ENCODE measurements around the gene SVIL. TPM values are rescaled to one million over a fixed set of nuclear protein-coding genes. Genes with fewer than 3 reads are reported as not detected.
"Not testable (repeated sequence)": the region's sequence is repeated elsewhere in the genome, so short reads cannot be mapped to it uniquely, and the experiment has no call there.

SVIL gene
- total RNA-seq, 1 donor from 2014 or later = 118 TPM

- TF ChIP-seq CTCF (IDR thresholded peaks at IDR 0.05) = no peak
- no peaks in the 10 kb centered on the region for H3K36me3 ChIP-seq
- peaks cover 32% of the 10 kb centered on the region for H3K4me1 ChIP-seq
- H3K27ac ChIP-seq = no peak overlapping the region
- intact Hi-C loops (cut with DNase I) = no loop called here
- peak in 1 of 2 donors; percentile 15 for ATAC-seq
- no peak overlapping the region for H3K4me3 ChIP-seq
- no peaks in the 10 kb centered on the region for H3K9me3 ChIP-seq
- no peak for DNase-seq
- no peaks in the 10 kb centered on the region for H3K27me3 ChIP-seq (ENCODE audit: low read depth)
Measured at GRCh38 chr10:29590915-29591650, 43.7 kb downstream of the SVIL start.

GRCh38 chr10:29588629-29589421 is 45.9 kb downstream of the SVIL start:
- Histone ChIP-seq H3K36me3 (no peaks in the 10 kb centered on the region), H3K27ac (no peak overlapping the region), H3K4me3 (no peak overlapping the region), H3K27me3 (ENCODE audit: low read depth) (no peaks in the 10 kb centered on the region), H3K9me3 (no peaks in the 10 kb centered on the region), H3K4me1 (peaks cover 32% of the 10 kb centered on the region)
- TF ChIP-seq CTCF (IDR thresholded peaks at IDR 0.05) = no peak
- ATAC-seq (peak; percentile 15 to 45), DNase-seq (no peak)
- intact Hi-C loops (cut with DNase I) = no loop called here

- not testable (repeated sequence) for DNase-seq
- peaks cover 37% of the 10 kb centered on the region for H3K4me1 ChIP-seq
Measured at GRCh38 chr10:29587750-29588628, 46.8 kb downstream of the SVIL start.

GRCh38 chr10:29587102-29587749 is 47.5 kb downstream of the SVIL start:
- H3K36me3 ChIP-seq; H3K9me3 ChIP-seq; intact Hi-C loops (cut with DNase I); ATAC-seq; H3K4me3 ChIP-seq; DNase-seq; H3K27ac ChIP-seq; H3K27me3 ChIP-seq (ENCODE audit: low read depth): not testable (repeated sequence)
- H3K4me1 ChIP-seq = peaks cover 38% of the 10 kb centered on the region

More at GRCh38 chr10:29587750-29588628, 46.8 kb downstream of the SVIL start:
- H3K4me3 ChIP-seq; H3K27ac ChIP-seq; intact Hi-C loops (cut with DNase I); H3K9me3 ChIP-seq; H3K36me3 ChIP-seq; H3K27me3 ChIP-seq (ENCODE audit: low read depth): not testable (repeated sequence)
- peak; percentile 45 to 57 for ATAC-seq

- no peak overlapping the region for H3K27ac ChIP-seq
- intact Hi-C loops (cut with DNase I) = no loop called here
- no peaks in the 10 kb centered on the region for H3K36me3 ChIP-seq
- H3K4me1 ChIP-seq = peaks cover 38% of the 10 kb centered on the region
- H3K27me3 ChIP-seq (ENCODE audit: low read depth) = no peaks in the 10 kb centered on the region
- no peaks in the 10 kb centered on the region for H3K9me3 ChIP-seq
- TF ChIP-seq CTCF (IDR thresholded peaks at IDR 0.05) = no peak
- no peak overlapping the region for H3K4me3 ChIP-seq
- DNase-seq (no peak), ATAC-seq (no peak)
Measured at GRCh38 chr10:29586509-29586908, 48.3 kb downstream of the SVIL start.

GRCh38 chr10:29585488-29585976 is 49.2 kb downstream of the SVIL start:
- no peak overlapping the region for H3K4me3 ChIP-seq
- H3K4me1 ChIP-seq = peaks cover 32% of the 10 kb centered on the region
- intact Hi-C loops (cut with DNase I) = no loop called here
- H3K27ac ChIP-seq = no peak overlapping the region
- TF ChIP-seq CTCF (IDR thresholded peaks at IDR 0.05) = no peak
- DNase-seq = no peak
- H3K36me3 ChIP-seq = no peaks in the 10 kb centered on the region
- no peak for ATAC-seq
- H3K9me3 ChIP-seq = no peaks in the 10 kb centered on the region
- no peaks in the 10 kb centered on the region for H3K27me3 ChIP-seq (ENCODE audit: low read depth)

Measured in lower lobe of right lung (tissue), 2 donors.